DMS153 treated with DMSO at 0.1 percent for 48 hours (cell line): ENCODE data around the gene LMBRD1.

Experiments used
- DNase-seq: peaks from one replicate; lab custom pipeline; 2025; ENCODE audit not compliant: unreplicated experiment; lab: John Stamatoyannopoulos, UW

The LMBRD1 gene

DNA sequence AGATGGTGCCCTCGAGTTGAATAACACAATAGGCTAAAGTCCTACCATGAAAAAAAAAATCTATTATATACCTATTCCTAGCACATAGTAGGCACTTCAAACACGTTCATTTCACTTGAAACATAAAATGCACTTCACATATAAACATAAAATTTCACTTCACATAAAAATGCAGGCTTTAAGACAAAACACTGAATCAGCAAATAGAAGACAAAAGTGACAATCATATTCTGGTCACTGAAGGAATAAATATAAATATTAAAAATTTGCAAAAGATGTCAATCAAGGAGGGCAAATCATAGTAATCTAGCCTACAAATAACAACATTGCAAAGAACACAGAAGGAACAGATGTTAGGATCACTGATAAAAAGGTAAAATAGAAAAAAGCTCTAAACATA is 153.1 kb downstream of the LMBRD1 start:
- no peak for DNase-seq

DNA sequence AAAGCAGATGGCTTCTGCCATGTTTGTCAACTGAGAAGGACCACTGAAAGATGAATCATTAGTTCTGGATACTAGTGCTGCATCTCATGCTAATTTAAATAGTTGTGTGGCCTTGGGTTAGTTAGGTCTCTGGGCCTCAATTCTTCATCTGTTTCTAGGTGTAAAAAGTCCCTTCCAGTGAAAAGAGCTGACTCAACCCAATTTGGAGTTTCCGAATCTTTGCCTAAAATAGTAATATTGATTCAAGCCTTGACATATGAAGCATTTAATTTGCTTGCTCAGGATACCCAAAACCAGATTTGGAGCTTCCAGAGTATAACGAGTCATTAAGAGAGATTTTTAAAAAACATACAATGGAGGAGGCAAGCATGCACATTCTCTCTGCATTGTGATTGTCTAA is 163.9 kb downstream of the LMBRD1 start:
- no peak for DNase-seq

DNA sequence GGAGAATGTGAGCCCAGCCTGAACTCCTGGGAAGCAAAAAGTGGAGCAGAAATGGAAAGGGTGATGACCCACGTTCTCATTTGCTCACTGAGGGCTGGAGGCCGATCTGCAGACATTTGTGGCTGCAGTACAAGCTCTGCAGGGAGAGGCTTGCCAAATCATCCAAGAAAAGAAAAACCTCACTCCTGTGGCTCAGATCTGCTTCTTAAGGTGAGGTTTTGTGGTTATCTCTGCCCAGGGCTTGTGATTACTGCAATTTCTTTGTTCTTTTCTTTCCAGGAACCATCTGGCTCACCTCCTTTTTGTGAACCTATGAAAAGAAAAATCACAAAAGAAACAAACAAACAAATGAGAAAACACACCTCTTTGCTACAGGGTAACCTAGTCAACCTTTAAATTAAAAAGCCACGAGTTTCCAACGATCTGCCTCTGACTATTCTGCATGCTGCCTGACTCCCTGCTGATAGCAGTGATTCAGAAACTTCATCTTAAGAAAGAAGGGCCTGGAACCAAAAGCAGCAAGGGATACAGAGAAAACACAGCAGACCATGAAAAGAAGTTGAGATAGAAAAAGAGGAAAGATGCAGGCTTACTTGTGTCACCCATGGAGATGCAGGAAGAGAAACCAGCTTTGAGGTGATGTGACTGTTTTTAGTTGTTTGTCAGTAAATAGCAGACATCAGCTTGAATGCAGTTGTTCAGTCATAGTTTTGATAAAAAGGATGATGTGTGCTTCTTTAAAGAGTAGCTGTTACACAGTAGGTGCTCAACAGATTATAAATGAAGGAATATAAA is 165.1 kb downstream of the LMBRD1 start:
- DNase-seq = no peak

DNA sequence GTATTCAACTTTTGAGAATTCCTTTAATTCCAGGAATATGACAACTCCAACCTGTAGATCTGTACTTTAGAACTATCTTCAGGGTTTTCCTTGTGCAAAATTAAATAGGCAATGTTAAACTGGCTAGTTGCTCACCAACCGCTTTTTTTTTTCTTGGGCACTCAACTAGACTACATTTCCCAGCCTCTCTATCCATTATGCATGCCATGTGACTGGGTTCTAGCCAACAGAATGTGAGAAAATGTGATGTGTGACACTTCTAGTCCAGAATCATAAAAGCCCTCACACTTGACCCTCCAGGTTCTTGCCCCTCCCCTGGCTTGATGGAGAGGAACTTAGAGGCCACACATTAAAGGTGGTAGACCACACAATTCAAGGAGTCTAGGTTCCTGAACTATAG is 166.0 kb downstream of the LMBRD1 start:
- DNase-seq = no peak

DNA sequence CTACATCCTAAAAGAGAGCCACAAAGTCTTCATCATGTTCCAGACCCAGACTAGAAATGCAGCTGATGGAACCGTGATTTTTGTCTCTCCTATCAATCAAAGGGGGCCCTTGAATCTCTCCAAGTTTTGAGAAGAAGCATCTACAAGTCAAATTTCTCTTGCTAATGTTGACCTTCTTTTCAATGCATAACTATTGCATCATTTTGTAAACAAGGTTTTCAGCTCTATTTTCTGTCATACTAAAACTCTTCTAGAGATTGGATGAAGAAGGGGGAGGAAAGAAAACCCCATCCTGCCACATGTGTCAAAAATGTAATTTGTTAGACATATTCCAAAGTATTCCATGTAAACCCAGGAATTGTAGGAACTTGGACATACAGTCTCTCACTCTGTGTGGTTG is 169.2 kb downstream of the LMBRD1 start:
- no peak for DNase-seq

DNA sequence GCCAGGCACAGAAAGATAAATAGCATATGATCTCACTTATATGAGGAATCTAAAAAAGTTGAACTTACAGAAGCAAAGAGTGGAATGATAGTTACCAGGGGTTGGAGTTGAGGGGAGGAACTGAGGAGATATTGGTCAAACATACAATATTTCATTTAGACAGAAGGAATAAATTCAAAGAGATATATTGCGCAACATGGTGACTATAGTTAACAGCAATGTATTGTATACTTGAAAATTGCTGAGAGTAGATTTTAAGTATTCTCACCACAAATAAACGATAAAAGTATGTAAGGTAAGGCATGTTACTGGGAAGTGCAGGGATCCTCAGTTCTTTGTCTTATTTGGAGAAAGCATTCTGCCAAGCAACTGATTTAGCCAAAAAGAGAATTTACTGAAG is 171.9 kb downstream of the LMBRD1 start:
- no peak for DNase-seq
